HCT116 (cell line): ENCODE results near the gene FKBP10. TPM values are rescaled to one million over a fixed set of nuclear protein-coding genes. Genes with fewer than 3 reads are reported as not detected.

Experiments used
- ATAC-seq: fragments of 200-7000 bp; cut with Tn5 transposase; 2 replicates; pipeline ENCODE4 v1.9.1; 2020; ENCODE audit warnings: mild to moderate bottlenecking, moderate library complexity
- BruUV-seq: library from RNA; stranded (reverse); fragments of 400-500 nt; replicated peaks from 2 replicates; lab custom pipeline; 2021; lab: Mats Ljungman, UMichigan
- CTCF ChIA-PET: fragments of 300-600 bp; sonication (Branson Sonifier 250); formaldehyde crosslinking; loops from one replicate; lab custom pipeline; 2021; ENCODE audit warnings: antibody characterized with exemption; lab: Charles Lee
- POLR2A ChIA-PET: fragments of 300-600, 350-600 bp; sonication (Branson Sonifier 250); formaldehyde crosslinking; loops from one replicate; lab custom pipeline; 2021; ENCODE audit warnings: antibody characterized with exemption; lab: Charles Lee
- RAD21 ChIA-PET, 2 experiments: fragments of 300-600 bp; sonication (Branson Sonifier 250); formaldehyde crosslinking; loops; one replicate each; lab custom pipeline; 2023; ENCODE audit warnings: low total read pairs in 2 of 2; ENCODE audit not compliant: uncharacterized antibody in 2 of 2, unreplicated experiment in 2 of 2, low non-redundant PET in 1 of 2; lab: Charles Lee
- DNase-seq: peaks from one replicate; pipeline ENCODE4 v3.0.0-alpha.2; 2010; ENCODE audit warnings: low read depth, low spot score
- H2AFZ ChIP-seq: fragments of 200-600 bp; shearing (Covaris generic), sonication (generic); 2 replicates; pipeline ENCODE4 v1.6.1; 2017; ENCODE audit warnings: low read depth, mixed run types, mixed read lengths, antibody characterized with exemption, low read length; ENCODE audit not compliant: poor library complexity, severe bottlenecking
- H3K27ac ChIP-seq: 2 replicates; pipeline ENCODE4 v1.5.1; 2012; ENCODE audit warnings: low read depth, low read length
- H3K27me3 ChIP-seq: fragments of 200-600 bp; sonication (generic); 2 replicates; pipeline ENCODE4 v1.6.1; 2016; ENCODE audit warnings: mixed run types, low read length, mixed read lengths; ENCODE audit not compliant: insufficient read depth
- H3K36me3 ChIP-seq, 2 experiments: fragments of 200-500 bp in 1 of 2; fragments of 200-600 bp in 1 of 2; sonication (Bioruptor generic) in 1 of 2; sonication (generic) in 1 of 2; 2 replicates each; pipeline versions ENCODE4 v1.5.1 to v1.6.1; 2014 to 2016; ENCODE audit warnings: low read length in 2 of 2, inconsistent platforms in 1 of 2, mixed read lengths in 1 of 2, mixed run types in 1 of 2; ENCODE audit not compliant: insufficient read depth in 2 of 2, control insufficient read depth in 1 of 2
- H3K4me1 ChIP-seq, 2 experiments: fragments of 200-600 bp in 1 of 2; sonication (generic) in 1 of 2; 2 replicates each; pipeline versions ENCODE4 v1.5.1 to v1.6.1; 2012 to 2017; ENCODE audit warnings: low read length in 2 of 2, inconsistent platforms in 1 of 2, mild to moderate bottlenecking in 1 of 2, mixed read lengths in 1 of 2, mixed run types in 1 of 2, moderate library complexity in 1 of 2; ENCODE audit not compliant: insufficient read depth in 2 of 2, control insufficient read depth in 1 of 2
- H3K4me2 ChIP-seq: fragments of 200-600 bp; sonication (generic); 2 replicates; pipeline ENCODE4 v1.6.1; 2017; ENCODE audit warnings: mixed run types, low read length, mixed read lengths
- H3K4me3 ChIP-seq, 2 experiments: fragments of 200-600 bp in 1 of 2; sonication (generic) in 1 of 2; replicated peaks in 1 of 2; 2 replicates each; pipeline ENCODE4 v1.5.1; 2011 to 2016; ENCODE audit warnings: low read length in 2 of 2, control low read depth in 1 of 2, low read depth in 1 of 2, mild to moderate bottlenecking in 1 of 2, mixed read lengths in 1 of 2, mixed run types in 1 of 2
- H3K79me2 ChIP-seq: fragments of 200-600 bp; sonication (generic); 2 replicates; pipeline ENCODE4 v1.6.1; 2017; ENCODE audit warnings: mild to moderate bottlenecking, mixed run types, low read length, moderate library complexity, mixed read lengths; ENCODE audit not compliant: insufficient read depth
- H3K9ac ChIP-seq: fragments of 200-600 bp; sonication (generic); 2 replicates; pipeline ENCODE4 v1.6.1; 2016; ENCODE audit warnings: low read length, mixed read lengths
- H3K9me2 ChIP-seq: fragments of 200-600 bp; sonication (generic), shearing (Covaris generic); 2 replicates; pipeline ENCODE4 v1.6.1; 2017; ENCODE audit warnings: mixed run types, mild to moderate bottlenecking, moderate library complexity; ENCODE audit not compliant: insufficient read depth
- H3K9me3 ChIP-seq, 2 experiments: fragments of 200-500 bp in 1 of 2; fragments of 200-600 bp in 1 of 2; sonication (Bioruptor generic) in 1 of 2; sonication (generic) in 1 of 2; 2 replicates each; pipeline ENCODE4 v1.6.1; 2014 to 2017; ENCODE audit warnings: low read length in 2 of 2, mixed read lengths in 2 of 2, inconsistent platforms in 1 of 2, low read depth in 1 of 2, mild to moderate bottlenecking in 1 of 2, mixed run types in 1 of 2, moderate library complexity in 1 of 2; ENCODE audit not compliant: control insufficient read depth in 1 of 2, insufficient read depth in 1 of 2
- H4K20me1 ChIP-seq: fragments of 200-600 bp; sonication (generic), shearing (Covaris generic); 2 replicates; pipeline ENCODE4 v1.6.1; 2017; ENCODE audit warnings: mixed run types, mild to moderate bottlenecking, moderate library complexity; ENCODE audit not compliant: insufficient read depth
- CEBPB ChIP-seq: IDR thresholded peaks from 2 replicates; pipeline ENCODE4 v1.6.1; 2012; ENCODE audit warnings: low read depth
- EGR1 ChIP-seq: IDR thresholded peaks from 2 replicates; pipeline ENCODE4 v1.6.1; 2012; ENCODE audit warnings: low read depth
- EZH2phosphoT487 ChIP-seq: fragments of 200-600 bp; IDR thresholded peaks from 2 replicates; pipeline ENCODE4 v1.6.1; 2018; ENCODE audit warnings: antibody characterized with exemption, borderline replicate concordance
- FOSL1 ChIP-seq: IDR thresholded peaks from 2 replicates; pipeline ENCODE4 v1.6.1; 2012; ENCODE audit warnings: low read depth
- JUND ChIP-seq: IDR thresholded peaks from 2 replicates; pipeline ENCODE4 v1.6.1; 2012
- POLR2AphosphoS5 ChIP-seq: IDR thresholded peaks from 2 replicates; pipeline ENCODE4 v1.6.1; 2011; ENCODE audit warnings: mild to moderate bottlenecking, low read depth, low read length, moderate library complexity
- RAD21 ChIP-seq: IDR thresholded peaks from 2 replicates; pipeline ENCODE4 v1.6.1; 2012; ENCODE audit warnings: low read depth, mild to moderate bottlenecking
- SIN3A ChIP-seq: IDR thresholded peaks from 2 replicates; pipeline ENCODE4 v1.6.1; 2012; ENCODE audit warnings: low read depth
- SP1 ChIP-seq: IDR thresholded peaks from 2 replicates; pipeline ENCODE4 v1.6.1; 2012; ENCODE audit warnings: low read depth
- TCF7L2 ChIP-seq: IDR thresholded peaks from 2 replicates; pipeline ENCODE4 v1.7.0; 2011; ENCODE audit warnings: borderline replicate concordance, inconsistent platforms; ENCODE audit not compliant: insufficient read depth, insufficient read length; ENCODE audit errors: extremely low read depth
- ZNF274 ChIP-seq: fragments of 200-500 bp; sonication (Bioruptor generic); IDR thresholded peaks from 2 replicates; pipeline ENCODE4 v1.6.1; 2014; ENCODE audit warnings: mild to moderate bottlenecking, low read depth, low read length, inconsistent platforms
- intact Hi-C: fragments of 100-400 bp; cut with micrococcal nuclease; formaldehyde crosslinking; loops from 2 replicates; pipeline ENCODE4 v1.10.0; 2022
- total RNA-seq: library from RNA; stranded (reverse); gene quantifications from one replicate; pipeline ENCODE4 v1.2.1, GENCODE V29; 2021; ENCODE audit not compliant: unreplicated experiment
- TF ChIP-seq, protein P1 (sequence below): IDR thresholded peaks from 2 replicates; pipeline ENCODE4 v1.6.1; 2012
- TF ChIP-seq, protein P2 (sequence below), 3 experiments: fragments of 200-600 bp in 1 of 3; sonication (generic) in 1 of 3; IDR thresholded peaks in 2 of 3; conservative IDR thresholded peaks in 1 of 3; 2 replicates each; pipeline ENCODE4 v1.5.1; 2012 to 2017; ENCODE audit warnings: low read depth in 2 of 3, low read length in 2 of 3, antibody characterized with exemption in 1 of 3, borderline replicate concordance in 1 of 3, control low read depth in 1 of 3, mild to moderate bottlenecking in 1 of 3, mixed read lengths in 1 of 3, mixed run types in 1 of 3, moderate library complexity in 1 of 3; ENCODE audit not compliant: insufficient read depth in 1 of 3
- TF ChIP-seq, protein P3 (sequence below): IDR thresholded peaks from 2 replicates; pipeline ENCODE4 v1.6.1; 2011; ENCODE audit warnings: mild to moderate bottlenecking, low read length, moderate library complexity; ENCODE audit not compliant: insufficient replicate concordance; ENCODE audit errors: extremely low read depth

FKBP10 gene
- total RNA-seq, 1 experiment from 2014 or later, result 78.5 TPM

DNA sequence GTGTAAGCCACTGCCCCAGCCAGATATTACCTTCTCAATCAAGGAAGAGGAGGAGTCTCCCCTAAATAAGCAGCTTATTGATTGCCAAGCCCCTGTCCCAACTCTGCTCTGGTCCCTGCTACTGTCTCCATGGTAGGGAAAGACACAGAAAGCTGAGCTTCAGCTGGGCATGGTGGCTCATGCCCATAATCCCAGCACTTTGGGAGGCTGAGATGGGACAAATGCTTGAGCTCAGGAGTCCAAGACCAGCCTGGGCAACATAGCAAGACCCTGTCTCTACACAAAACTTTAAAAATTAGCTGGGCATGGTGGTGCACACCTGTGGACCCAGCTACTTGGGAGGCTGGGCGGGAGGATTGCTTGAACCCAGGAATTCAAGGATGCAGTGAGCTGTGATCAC, 32.9 kb upstream of the FKBP10 start (continued):
- TF ChIP-seq SIN3A, result no peak
- no peak for TF ChIP-seq EGR1
- no peak for TF ChIP-seq ZNF274

DNA sequence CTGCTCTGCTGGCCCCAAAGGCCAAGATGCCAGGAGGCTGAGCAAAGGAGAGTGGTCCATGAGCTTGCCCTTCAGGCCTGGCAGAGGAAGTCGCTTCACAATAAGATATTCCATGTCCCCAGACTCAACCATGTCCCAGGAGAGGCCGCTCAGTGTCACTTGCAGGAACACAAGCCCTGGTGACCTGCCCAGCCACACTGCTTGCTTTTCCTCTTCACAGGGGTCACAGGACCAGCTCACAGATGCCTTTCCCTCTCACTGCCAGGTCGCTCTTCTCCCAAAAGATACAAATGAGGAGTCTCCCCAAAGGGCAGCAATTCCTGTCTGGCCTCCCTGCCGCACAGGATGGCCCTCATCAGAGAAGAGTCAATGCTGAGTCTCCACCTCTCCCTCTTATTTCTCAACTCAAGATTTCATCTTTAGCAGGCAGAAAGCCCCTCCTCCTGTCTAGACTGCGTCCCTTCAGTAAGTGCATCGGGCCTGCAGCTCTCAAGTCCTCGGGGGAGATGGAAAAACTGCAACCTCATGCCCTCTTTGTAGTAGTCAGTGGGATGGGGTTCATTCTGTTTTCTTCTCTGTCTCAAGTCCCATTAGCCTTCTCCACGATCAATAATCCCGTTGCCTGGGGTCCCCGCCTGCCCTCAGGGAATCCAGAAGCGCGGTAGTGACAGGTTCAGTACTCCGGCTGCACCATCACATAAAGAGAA, 31.2 kb upstream of the FKBP10 start:
- no peak for ATAC-seq
- no TSS peak for BruUV-seq
- Histone ChIP-seq H3K27me3 (no peaks in the 10 kb centered on the region), H4K20me1 (no peaks in the 10 kb centered on the region), H3K9ac (no peak overlapping the region), H3K9me3 (no peaks in the 10 kb centered on the region), H2AFZ (no peak overlapping the region), H3K4me1 (peaks cover 57 to 86% of the 10 kb centered on the region in 2 experiments), H3K79me2 (peaks cover 84% of the 10 kb centered on the region), H3K36me3 (no peaks in the 10 kb centered on the region), H3K9me2 (no peaks in the 10 kb centered on the region), H3K27ac (0 out of 2 replicates have a peak overlapping the region, but pooled peaks have one; percentile 8), H3K4me3 (no peak overlapping the region), H3K4me2 (no peak overlapping the region)
- intact Hi-C loops, result no loop called here
- RAD21 ChIA-PET, result no interaction called here
- CTCF ChIA-PET, result no interaction called here
- POLR2A ChIA-PET, result no interaction called here
- no peak for DNase-seq
- TF ChIP-seq EGR1, result no peak
- TF ChIP-seq, protein P1, sequence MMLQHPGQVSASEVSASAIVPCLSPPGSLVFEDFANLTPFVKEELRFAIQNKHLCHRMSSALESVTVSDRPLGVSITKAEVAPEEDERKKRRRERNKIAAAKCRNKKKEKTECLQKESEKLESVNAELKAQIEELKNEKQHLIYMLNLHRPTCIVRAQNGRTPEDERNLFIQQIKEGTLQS, result no peak
- TF ChIP-seq RAD21, result no peak
- TF ChIP-seq EZH2phosphoT487, result no peak
- no peak for TF ChIP-seq SP1
- no peak for TF ChIP-seq ZNF274
- TF ChIP-seq TCF7L2, result no peak
- TF ChIP-seq, protein P2, sequence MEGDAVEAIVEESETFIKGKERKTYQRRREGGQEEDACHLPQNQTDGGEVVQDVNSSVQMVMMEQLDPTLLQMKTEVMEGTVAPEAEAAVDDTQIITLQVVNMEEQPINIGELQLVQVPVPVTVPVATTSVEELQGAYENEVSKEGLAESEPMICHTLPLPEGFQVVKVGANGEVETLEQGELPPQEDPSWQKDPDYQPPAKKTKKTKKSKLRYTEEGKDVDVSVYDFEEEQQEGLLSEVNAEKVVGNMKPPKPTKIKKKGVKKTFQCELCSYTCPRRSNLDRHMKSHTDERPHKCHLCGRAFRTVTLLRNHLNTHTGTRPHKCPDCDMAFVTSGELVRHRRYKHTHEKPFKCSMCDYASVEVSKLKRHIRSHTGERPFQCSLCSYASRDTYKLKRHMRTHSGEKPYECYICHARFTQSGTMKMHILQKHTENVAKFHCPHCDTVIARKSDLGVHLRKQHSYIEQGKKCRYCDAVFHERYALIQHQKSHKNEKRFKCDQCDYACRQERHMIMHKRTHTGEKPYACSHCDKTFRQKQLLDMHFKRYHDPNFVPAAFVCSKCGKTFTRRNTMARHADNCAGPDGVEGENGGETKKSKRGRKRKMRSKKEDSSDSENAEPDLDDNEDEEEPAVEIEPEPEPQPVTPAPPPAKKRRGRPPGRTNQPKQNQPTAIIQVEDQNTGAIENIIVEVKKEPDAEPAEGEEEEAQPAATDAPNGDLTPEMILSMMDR (IDR thresholded peaks at IDR 0.05 in 2 of 3, conservative IDR thresholded peaks at IDR 0.05 in 1 of 3; ENCODE audit: borderline replicate concordance in 1 of 3, insufficient read depth in 1 of 3, low read depth in 2 of 3, low read length in 2 of 3), result no peak
- TF ChIP-seq JUND, result no peak
- TF ChIP-seq, protein P3, sequence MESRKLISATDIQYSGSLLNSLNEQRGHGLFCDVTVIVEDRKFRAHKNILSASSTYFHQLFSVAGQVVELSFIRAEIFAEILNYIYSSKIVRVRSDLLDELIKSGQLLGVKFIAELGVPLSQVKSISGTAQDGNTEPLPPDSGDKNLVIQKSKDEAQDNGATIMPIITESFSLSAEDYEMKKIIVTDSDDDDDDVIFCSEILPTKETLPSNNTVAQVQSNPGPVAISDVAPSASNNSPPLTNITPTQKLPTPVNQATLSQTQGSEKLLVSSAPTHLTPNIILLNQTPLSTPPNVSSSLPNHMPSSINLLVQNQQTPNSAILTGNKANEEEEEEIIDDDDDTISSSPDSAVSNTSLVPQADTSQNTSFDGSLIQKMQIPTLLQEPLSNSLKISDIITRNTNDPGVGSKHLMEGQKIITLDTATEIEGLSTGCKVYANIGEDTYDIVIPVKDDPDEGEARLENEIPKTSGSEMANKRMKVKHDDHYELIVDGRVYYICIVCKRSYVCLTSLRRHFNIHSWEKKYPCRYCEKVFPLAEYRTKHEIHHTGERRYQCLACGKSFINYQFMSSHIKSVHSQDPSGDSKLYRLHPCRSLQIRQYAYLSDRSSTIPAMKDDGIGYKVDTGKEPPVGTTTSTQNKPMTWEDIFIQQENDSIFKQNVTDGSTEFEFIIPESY, result no peak
- no peak for TF ChIP-seq CEBPB
- no peak for TF ChIP-seq POLR2AphosphoS5
- no peak for TF ChIP-seq FOSL1
